Measurements from ENCODE around the gene ASTN2. TPM values are rescaled to one million over a fixed set of nuclear protein-coding genes. Genes with fewer than 3 reads are reported as not detected.

Gene ASTN2
- polyA plus RNA-seq, 4 donors, result 3.0 to 15.2 (median 3.7) TPM

GRCh38 chr9:117046666-117047327 lies 368.1 kb downstream of the ASTN2 start:
- no peak overlapping the region for H3K27ac ChIP-seq (ENCODE audit: low read depth in 1 of 3, low read length in 2 of 3)
- no peaks in the 10 kb centered on the region for H3K4me1 ChIP-seq (ENCODE audit: control insufficient read depth in 3 of 3, insufficient read depth in 2 of 3, low read depth in 1 of 3, low read length in 2 of 3)
- H3K27me3 ChIP-seq (ENCODE audit: control insufficient read depth in 3 of 3, insufficient read depth in 3 of 3, low read length in 3 of 3), result no peaks in the 10 kb centered on the region
- no peak for DNase-seq
- no peaks in the 10 kb centered on the region for H3K9me3 ChIP-seq (ENCODE audit: control insufficient read depth in 2 of 2, insufficient read depth in 1 of 2, low read depth in 1 of 2, low read length in 1 of 2)
- no peaks in the 10 kb centered on the region for H3K36me3 ChIP-seq (ENCODE audit: control insufficient read depth in 3 of 3, insufficient read depth in 2 of 3, low read depth in 1 of 3, low read length in 3 of 3)
- no peak for FAIRE-seq
- no peak overlapping the region for H3K4me3 ChIP-seq (ENCODE audit: low read depth in 1 of 3, low read length in 3 of 3)
- WGBS, 3 donors, result 82 to 89% (median 84%) methylated on average over 3 of the region's 3 CpGs

GRCh38 chr9:117044241-117044640 lies 370.6 kb downstream of the ASTN2 start:
- Histone ChIP-seq H3K27ac (ENCODE audit: low read depth in 1 of 3, low read length in 2 of 3) (no peak overlapping the region), H3K27me3 (ENCODE audit: control insufficient read depth in 3 of 3, insufficient read depth in 3 of 3, low read length in 3 of 3) (no peaks in the 10 kb centered on the region), H3K4me1 (ENCODE audit: control insufficient read depth in 3 of 3, insufficient read depth in 2 of 3, low read depth in 1 of 3, low read length in 2 of 3) (no peaks in the 10 kb centered on the region), H3K4me3 (ENCODE audit: low read depth in 1 of 3, low read length in 3 of 3) (no peak overlapping the region), H3K9me3 (ENCODE audit: control insufficient read depth in 2 of 2, insufficient read depth in 1 of 2, low read depth in 1 of 2, low read length in 1 of 2) (no peaks in the 10 kb centered on the region), H3K36me3 (ENCODE audit: control insufficient read depth in 3 of 3, insufficient read depth in 2 of 3, low read depth in 1 of 3, low read length in 3 of 3) (no peaks in the 10 kb centered on the region)
- DNase-seq, result no peak
- FAIRE-seq, result no peak
- 41 to 60% (median 45%) methylated on average over 4 of the region's 4 CpGs for WGBS, 3 donors

GRCh38 chr9:117043159-117043558 lies 371.7 kb downstream of the ASTN2 start:
- DNase-seq (peak in 1 of 2 donors; percentile 2), FAIRE-seq (no peak)
- Histone ChIP-seq H3K9me3 (ENCODE audit: control insufficient read depth in 2 of 2, insufficient read depth in 1 of 2, low read depth in 1 of 2, low read length in 1 of 2) (no peaks in the 10 kb centered on the region), H3K4me3 (ENCODE audit: low read depth in 1 of 3, low read length in 3 of 3) (no peak overlapping the region), H3K36me3 (ENCODE audit: control insufficient read depth in 3 of 3, insufficient read depth in 2 of 3, low read depth in 1 of 3, low read length in 3 of 3) (no peaks in the 10 kb centered on the region), H3K4me1 (ENCODE audit: control insufficient read depth in 3 of 3, insufficient read depth in 2 of 3, low read depth in 1 of 3, low read length in 2 of 3) (no peaks in the 10 kb centered on the region), H3K27ac (ENCODE audit: low read depth in 1 of 3, low read length in 2 of 3) (no peak overlapping the region), H3K27me3 (ENCODE audit: control insufficient read depth in 3 of 3, insufficient read depth in 3 of 3, low read length in 3 of 3) (no peaks in the 10 kb centered on the region)
- WGBS, 3 donors, result 88 to 93% (median 93%) methylated on average over 1 of the region's 1 CpG

- no peaks in the 10 kb centered on the region for H3K27me3 ChIP-seq (ENCODE audit: control insufficient read depth in 3 of 3, insufficient read depth in 3 of 3, low read length in 3 of 3)
- no peak for FAIRE-seq
These were observed 379.3 kb downstream of the ASTN2 start for GRCh38 chr9:117035546-117035945.

GRCh38 chr9:117034866-117035265 lies 380.0 kb downstream of the ASTN2 start:
- Histone ChIP-seq H3K4me3 (ENCODE audit: low read depth in 1 of 3, low read length in 3 of 3) (no peak overlapping the region), H3K27ac (ENCODE audit: low read depth in 1 of 3, low read length in 2 of 3) (no peak overlapping the region), H3K36me3 (ENCODE audit: control insufficient read depth in 3 of 3, insufficient read depth in 2 of 3, low read depth in 1 of 3, low read length in 3 of 3) (no peaks in the 10 kb centered on the region), H3K4me1 (ENCODE audit: control insufficient read depth in 3 of 3, insufficient read depth in 2 of 3, low read depth in 1 of 3, low read length in 2 of 3) (no peaks in the 10 kb centered on the region), H3K27me3 (ENCODE audit: control insufficient read depth in 3 of 3, insufficient read depth in 3 of 3, low read length in 3 of 3) (no peaks in the 10 kb centered on the region), H3K9me3 (ENCODE audit: control insufficient read depth in 2 of 2, insufficient read depth in 1 of 2, low read depth in 1 of 2, low read length in 1 of 2) (no peaks in the 10 kb centered on the region)
- DNase-seq (peak in 1 of 2 donors; percentile 2), FAIRE-seq (no peak)
- 22 to 41% (median 27%) methylated on average over 2 of the region's 2 CpGs for WGBS, 3 donors

More at GRCh38 chr9:117035546-117035945, 379.3 kb downstream of the ASTN2 start:
- H3K27ac ChIP-seq (ENCODE audit: low read depth in 1 of 3, low read length in 2 of 3), result no peak overlapping the region
- no peaks in the 10 kb centered on the region for H3K9me3 ChIP-seq (ENCODE audit: control insufficient read depth in 2 of 2, insufficient read depth in 1 of 2, low read depth in 1 of 2, low read length in 1 of 2)
- H3K4me3 ChIP-seq (ENCODE audit: low read depth in 1 of 3, low read length in 3 of 3), result no peak overlapping the region
- no peak for DNase-seq
- no peaks in the 10 kb centered on the region for H3K36me3 ChIP-seq (ENCODE audit: control insufficient read depth in 3 of 3, insufficient read depth in 2 of 3, low read depth in 1 of 3, low read length in 3 of 3)
- WGBS, 3 donors, result 58 to 76% (median 60%) methylated on average over 1 of the region's 1 CpG
- H3K4me1 ChIP-seq (ENCODE audit: control insufficient read depth in 3 of 3, insufficient read depth in 2 of 3, low read depth in 1 of 3, low read length in 2 of 3), result no peaks in the 10 kb centered on the region

- DNase-seq, result no peak
- H3K27ac ChIP-seq (ENCODE audit: low read depth in 1 of 3, low read length in 2 of 3), result no peak overlapping the region
- H3K4me3 ChIP-seq (ENCODE audit: low read depth in 1 of 3, low read length in 3 of 3), result no peak overlapping the region
- no peaks in the 10 kb centered on the region for H3K4me1 ChIP-seq (ENCODE audit: control insufficient read depth in 3 of 3, insufficient read depth in 2 of 3, low read depth in 1 of 3, low read length in 2 of 3)
- no peaks in the 10 kb centered on the region for H3K36me3 ChIP-seq (ENCODE audit: control insufficient read depth in 3 of 3, insufficient read depth in 2 of 3, low read depth in 1 of 3, low read length in 3 of 3)
- H3K27me3 ChIP-seq (ENCODE audit: control insufficient read depth in 3 of 3, insufficient read depth in 3 of 3, low read length in 3 of 3), result no peaks in the 10 kb centered on the region
- H3K9me3 ChIP-seq (ENCODE audit: control insufficient read depth in 2 of 2, insufficient read depth in 1 of 2, low read depth in 1 of 2, low read length in 1 of 2), result no peaks in the 10 kb centered on the region
- WGBS, 3 donors, result 66 to 74% (median 71%) methylated on average over 3 of the region's 3 CpGs
- FAIRE-seq, result no peak
These were observed 384.5 kb downstream of the ASTN2 start for GRCh38 chr9:117030254-117030768.

- no peak for FAIRE-seq
- Histone ChIP-seq H3K4me3 (ENCODE audit: low read depth in 1 of 3, low read length in 3 of 3) (no peak overlapping the region), H3K27me3 (ENCODE audit: control insufficient read depth in 3 of 3, insufficient read depth in 3 of 3, low read length in 3 of 3) (no peaks in the 10 kb centered on the region), H3K4me1 (ENCODE audit: control insufficient read depth in 3 of 3, insufficient read depth in 2 of 3, low read depth in 1 of 3, low read length in 2 of 3) (no peaks in the 10 kb centered on the region), H3K36me3 (ENCODE audit: control insufficient read depth in 3 of 3, insufficient read depth in 2 of 3, low read depth in 1 of 3, low read length in 3 of 3) (no peaks in the 10 kb centered on the region), H3K9me3 (ENCODE audit: control insufficient read depth in 2 of 2, insufficient read depth in 1 of 2, low read depth in 1 of 2, low read length in 1 of 2) (no peaks in the 10 kb centered on the region), H3K27ac (ENCODE audit: low read depth in 1 of 3, low read length in 2 of 3) (no peak overlapping the region)
- WGBS, 3 donors, result 48 to 62% (median 53%) methylated on average over 3 of the region's 3 CpGs
- DNase-seq, result no peak
These were observed 385.5 kb downstream of the ASTN2 start for GRCh38 chr9:117029341-117029740.

GRCh38 chr9:117028103-117028858 lies 386.6 kb downstream of the ASTN2 start:
- Histone ChIP-seq H3K36me3 (ENCODE audit: control insufficient read depth in 3 of 3, insufficient read depth in 2 of 3, low read depth in 1 of 3, low read length in 3 of 3) (no peaks in the 10 kb centered on the region), H3K4me1 (ENCODE audit: control insufficient read depth in 3 of 3, insufficient read depth in 2 of 3, low read depth in 1 of 3, low read length in 2 of 3) (no peaks in the 10 kb centered on the region), H3K27me3 (ENCODE audit: control insufficient read depth in 3 of 3, insufficient read depth in 3 of 3, low read length in 3 of 3) (no peaks in the 10 kb centered on the region), H3K27ac (ENCODE audit: low read depth in 1 of 3, low read length in 2 of 3) (no peak overlapping the region), H3K4me3 (ENCODE audit: low read depth in 1 of 3, low read length in 3 of 3) (no peak overlapping the region), H3K9me3 (ENCODE audit: control insufficient read depth in 2 of 2, insufficient read depth in 1 of 2, low read depth in 1 of 2, low read length in 1 of 2) (no peaks in the 10 kb centered on the region)
- FAIRE-seq (no peak), DNase-seq (no peak)
- WGBS, 3 donors, result 19 to 61% (median 50%) methylated on average over 2 of the region's 2 CpGs
